ENCODE results near the gene IRF9.

IRF9 gene

DNA sequence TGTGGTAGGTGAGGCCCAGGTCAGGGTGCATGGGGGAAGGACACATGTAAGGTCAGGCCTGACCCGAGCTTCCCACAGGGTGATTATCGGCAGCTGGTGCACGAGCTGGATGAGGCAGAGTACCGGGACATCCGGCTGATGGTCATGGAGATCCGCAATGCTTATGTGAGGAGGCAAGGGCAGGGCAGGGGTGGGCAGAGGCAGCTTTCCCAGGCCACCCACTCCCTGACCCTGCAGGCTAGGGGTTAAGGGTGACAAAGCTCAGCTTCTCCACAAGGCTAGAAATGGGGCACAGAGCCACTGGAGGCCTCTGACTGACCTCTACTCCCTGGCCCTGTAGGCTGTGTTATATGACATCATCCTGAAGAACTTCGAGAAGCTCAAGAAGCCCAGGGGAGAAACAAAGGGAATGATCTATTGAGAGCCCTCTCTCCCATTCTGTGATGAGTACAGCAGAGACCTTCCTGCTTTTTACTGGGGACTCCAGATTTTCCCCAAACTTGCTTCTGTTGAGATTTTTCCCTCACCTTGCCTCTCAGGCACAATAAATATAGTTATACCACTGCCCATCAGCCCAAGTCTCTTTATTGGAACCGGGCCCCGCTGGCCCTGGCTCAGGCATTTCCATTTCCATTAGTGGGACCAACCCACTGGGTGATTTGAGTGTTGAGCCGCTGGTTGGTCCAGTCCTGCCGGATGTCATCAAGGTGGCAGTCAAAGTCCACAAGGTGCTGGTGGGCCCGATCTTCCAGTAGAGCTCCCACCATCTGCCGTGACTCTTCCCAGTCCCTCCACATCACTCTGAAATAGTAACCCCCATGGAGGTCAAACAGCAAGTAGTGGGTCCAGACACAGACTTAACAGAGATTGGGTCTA is 22.4 kb upstream of the IRF9 start:
- TF ChIP-seq POLR2AphosphoS5 (IDR thresholded peaks at IDR 0.05; ENCODE audit: low read depth) = no peak
- TF ChIP-seq, protein P1, sequence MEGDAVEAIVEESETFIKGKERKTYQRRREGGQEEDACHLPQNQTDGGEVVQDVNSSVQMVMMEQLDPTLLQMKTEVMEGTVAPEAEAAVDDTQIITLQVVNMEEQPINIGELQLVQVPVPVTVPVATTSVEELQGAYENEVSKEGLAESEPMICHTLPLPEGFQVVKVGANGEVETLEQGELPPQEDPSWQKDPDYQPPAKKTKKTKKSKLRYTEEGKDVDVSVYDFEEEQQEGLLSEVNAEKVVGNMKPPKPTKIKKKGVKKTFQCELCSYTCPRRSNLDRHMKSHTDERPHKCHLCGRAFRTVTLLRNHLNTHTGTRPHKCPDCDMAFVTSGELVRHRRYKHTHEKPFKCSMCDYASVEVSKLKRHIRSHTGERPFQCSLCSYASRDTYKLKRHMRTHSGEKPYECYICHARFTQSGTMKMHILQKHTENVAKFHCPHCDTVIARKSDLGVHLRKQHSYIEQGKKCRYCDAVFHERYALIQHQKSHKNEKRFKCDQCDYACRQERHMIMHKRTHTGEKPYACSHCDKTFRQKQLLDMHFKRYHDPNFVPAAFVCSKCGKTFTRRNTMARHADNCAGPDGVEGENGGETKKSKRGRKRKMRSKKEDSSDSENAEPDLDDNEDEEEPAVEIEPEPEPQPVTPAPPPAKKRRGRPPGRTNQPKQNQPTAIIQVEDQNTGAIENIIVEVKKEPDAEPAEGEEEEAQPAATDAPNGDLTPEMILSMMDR (IDR thresholded peaks at IDR 0.05; ENCODE audit: insufficient read depth, low read length) = no peak
- TF ChIP-seq, protein P2, sequence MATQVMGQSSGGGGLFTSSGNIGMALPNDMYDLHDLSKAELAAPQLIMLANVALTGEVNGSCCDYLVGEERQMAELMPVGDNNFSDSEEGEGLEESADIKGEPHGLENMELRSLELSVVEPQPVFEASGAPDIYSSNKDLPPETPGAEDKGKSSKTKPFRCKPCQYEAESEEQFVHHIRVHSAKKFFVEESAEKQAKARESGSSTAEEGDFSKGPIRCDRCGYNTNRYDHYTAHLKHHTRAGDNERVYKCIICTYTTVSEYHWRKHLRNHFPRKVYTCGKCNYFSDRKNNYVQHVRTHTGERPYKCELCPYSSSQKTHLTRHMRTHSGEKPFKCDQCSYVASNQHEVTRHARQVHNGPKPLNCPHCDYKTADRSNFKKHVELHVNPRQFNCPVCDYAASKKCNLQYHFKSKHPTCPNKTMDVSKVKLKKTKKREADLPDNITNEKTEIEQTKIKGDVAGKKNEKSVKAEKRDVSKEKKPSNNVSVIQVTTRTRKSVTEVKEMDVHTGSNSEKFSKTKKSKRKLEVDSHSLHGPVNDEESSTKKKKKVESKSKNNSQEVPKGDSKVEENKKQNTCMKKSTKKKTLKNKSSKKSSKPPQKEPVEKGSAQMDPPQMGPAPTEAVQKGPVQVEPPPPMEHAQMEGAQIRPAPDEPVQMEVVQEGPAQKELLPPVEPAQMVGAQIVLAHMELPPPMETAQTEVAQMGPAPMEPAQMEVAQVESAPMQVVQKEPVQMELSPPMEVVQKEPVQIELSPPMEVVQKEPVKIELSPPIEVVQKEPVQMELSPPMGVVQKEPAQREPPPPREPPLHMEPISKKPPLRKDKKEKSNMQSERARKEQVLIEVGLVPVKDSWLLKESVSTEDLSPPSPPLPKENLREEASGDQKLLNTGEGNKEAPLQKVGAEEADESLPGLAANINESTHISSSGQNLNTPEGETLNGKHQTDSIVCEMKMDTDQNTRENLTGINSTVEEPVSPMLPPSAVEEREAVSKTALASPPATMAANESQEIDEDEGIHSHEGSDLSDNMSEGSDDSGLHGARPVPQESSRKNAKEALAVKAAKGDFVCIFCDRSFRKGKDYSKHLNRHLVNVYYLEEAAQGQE (IDR thresholded peaks at IDR 0.05; ENCODE audit: insufficient replicate concordance, low read depth) = no peak
- no peak for TF ChIP-seq GABPA (IDR thresholded peaks at IDR 0.05; ENCODE audit: low read depth)
- no peak for TF ChIP-seq SPI1 (IDR thresholded peaks at IDR 0.05; ENCODE audit: borderline replicate concordance, low read depth)
- Histone ChIP-seq H3K4me3 (replicated peaks; ENCODE audit: insufficient read depth, low read length) (no peak overlapping the region), H3K27ac (replicated peaks) (no peak overlapping the region), H3K27me3 (ENCODE audit: insufficient read depth, poor library complexity, severe bottlenecking) (no peaks in the 10 kb centered on the region)
- DNase-seq (ENCODE audit: low read depth in 1 of 2, low spot score in 1 of 2) = no peak

DNA sequence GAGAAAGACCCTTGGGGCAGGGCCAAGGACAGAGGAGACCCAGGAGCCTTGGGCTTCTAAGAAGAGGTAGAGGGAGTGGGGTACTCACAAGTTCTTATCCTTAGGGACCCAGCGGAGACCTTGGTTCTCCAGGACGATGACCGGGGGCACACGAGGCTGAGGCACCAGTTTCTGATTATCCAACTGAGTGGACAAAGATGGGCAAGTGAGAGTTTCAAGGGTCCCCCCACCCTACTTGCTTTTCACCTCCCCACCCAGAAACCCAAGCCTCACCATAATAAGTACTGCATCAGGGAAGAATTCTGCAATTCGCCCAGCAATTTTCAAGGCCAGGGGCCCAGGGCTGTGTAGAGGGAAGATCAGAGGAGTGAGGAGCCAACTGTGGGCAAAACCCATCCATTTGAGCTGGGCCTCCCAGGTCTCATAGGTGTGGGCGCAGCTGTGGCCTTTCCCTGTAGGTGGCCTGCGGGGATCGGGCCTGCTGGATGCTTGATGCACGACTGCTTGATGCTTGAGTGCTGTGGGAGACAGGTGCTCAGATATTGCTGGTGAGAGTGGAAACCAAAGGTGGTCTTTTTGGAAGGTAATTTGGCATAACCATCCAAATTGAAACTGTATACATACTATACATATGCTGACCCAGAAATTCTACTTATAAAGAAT is 21.7 kb upstream of the IRF9 start:
- TF ChIP-seq GABPA (IDR thresholded peaks at IDR 0.05; ENCODE audit: low read depth) (no peak), SPI1 (IDR thresholded peaks at IDR 0.05; ENCODE audit: borderline replicate concordance, low read depth) (no peak), POLR2AphosphoS5 (IDR thresholded peaks at IDR 0.05; ENCODE audit: low read depth) (no peak)
- TF ChIP-seq, protein P2 (IDR thresholded peaks at IDR 0.05; ENCODE audit: insufficient replicate concordance, low read depth) = no peak
- TF ChIP-seq, protein P1 (IDR thresholded peaks at IDR 0.05; ENCODE audit: insufficient read depth, low read length) = no peak
- no peak for DNase-seq (ENCODE audit: low read depth in 1 of 2, low spot score in 1 of 2)
- Histone ChIP-seq H3K4me3 (replicated peaks; ENCODE audit: insufficient read depth, low read length) (no peak overlapping the region; the same call in 1 of the 2 replicates), H3K27ac (replicated peaks) (no peak overlapping the region), H3K27me3 (ENCODE audit: insufficient read depth, poor library complexity, severe bottlenecking) (no peaks in the 10 kb centered on the region)

DNA sequence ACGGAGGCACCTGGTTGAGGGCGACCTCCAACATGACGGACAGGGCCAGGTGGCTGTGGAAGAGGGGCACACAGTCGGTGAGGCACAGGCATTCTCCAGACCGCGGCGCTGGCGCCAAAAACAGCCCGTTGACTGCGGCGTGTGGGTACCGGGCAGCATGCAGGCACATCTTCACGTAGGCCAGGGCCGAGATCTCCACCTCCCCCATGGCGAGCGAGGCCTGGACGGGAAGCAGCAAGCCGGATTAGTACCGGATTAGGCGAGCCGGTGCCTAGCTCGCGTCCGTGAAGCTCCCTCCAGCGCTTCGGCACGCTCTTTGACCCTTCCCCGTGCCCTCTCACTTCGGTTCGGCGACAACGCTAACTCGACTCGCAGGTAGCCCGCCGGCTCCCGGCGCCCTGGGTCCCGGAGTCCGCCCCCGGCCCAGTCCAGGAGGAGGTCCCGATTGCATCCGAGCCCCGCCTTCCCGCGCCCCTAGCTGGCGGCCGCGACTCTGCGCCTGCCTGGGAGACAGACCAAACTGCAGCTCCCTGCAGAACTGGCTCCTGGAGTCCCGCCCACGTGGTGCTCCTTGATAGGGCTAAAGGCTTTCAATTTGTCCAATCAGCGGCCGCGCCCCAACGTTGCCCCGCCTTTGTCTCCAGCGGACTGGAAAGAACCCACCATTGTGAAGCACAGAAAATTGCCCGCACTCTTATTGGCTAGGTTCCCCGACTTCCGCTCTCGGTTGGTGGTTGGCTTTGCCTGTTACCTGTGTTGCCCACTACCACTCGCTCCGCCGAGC is 19.8 kb upstream of the IRF9 start, which contains the start of gene EMC9:
TSS of gene EMC9 (minus strand) at position 495 of the 784 bp plus-strand sequence. CDS start at position 208, 287 bp downstream.
- TF ChIP-seq, protein P2 (IDR thresholded peaks at IDR 0.05; ENCODE audit: insufficient replicate concordance, low read depth) = no peak
- TF ChIP-seq, protein P1 (IDR thresholded peaks at IDR 0.05; ENCODE audit: insufficient read depth, low read length) = no peak
- TF ChIP-seq SPI1 (IDR thresholded peaks at IDR 0.05; ENCODE audit: borderline replicate concordance, low read depth) = peak; percentile 78; the same call in 1 of the 2 replicates
- TF ChIP-seq POLR2AphosphoS5 (IDR thresholded peaks at IDR 0.05; ENCODE audit: low read depth) = peak; percentile 79
- DNase-seq (ENCODE audit: low read depth in 1 of 2, low spot score in 1 of 2) = peak; percentile 99 to 100
- no peaks in the 10 kb centered on the region for H3K27me3 ChIP-seq (ENCODE audit: insufficient read depth, poor library complexity, severe bottlenecking)
- H3K4me3 ChIP-seq (replicated peaks; ENCODE audit: insufficient read depth, low read length) = peak within 1 kb of the TSS; percentile 89
- peak within 1 kb of the TSS; percentile 78 for H3K27ac ChIP-seq (replicated peaks)

Measured in HL-60 (cell line).